Activated CD4-positive, alpha-beta T cell treated with anti-CD3 and anti-CD28 coated beads for 1 hour (primary cell): Measurements from ENCODE around the gene PIH1D2.
"Not testable (repeated sequence)": the region's sequence is repeated elsewhere in the genome, so short reads cannot be mapped to it uniquely, and the experiment has no call there.

ENCODE experiments used
- DNase-seq: peaks from one replicate; pipeline ENCODE4 v3.0.0-alpha.2; 2020

PIH1D2 gene

DNA sequence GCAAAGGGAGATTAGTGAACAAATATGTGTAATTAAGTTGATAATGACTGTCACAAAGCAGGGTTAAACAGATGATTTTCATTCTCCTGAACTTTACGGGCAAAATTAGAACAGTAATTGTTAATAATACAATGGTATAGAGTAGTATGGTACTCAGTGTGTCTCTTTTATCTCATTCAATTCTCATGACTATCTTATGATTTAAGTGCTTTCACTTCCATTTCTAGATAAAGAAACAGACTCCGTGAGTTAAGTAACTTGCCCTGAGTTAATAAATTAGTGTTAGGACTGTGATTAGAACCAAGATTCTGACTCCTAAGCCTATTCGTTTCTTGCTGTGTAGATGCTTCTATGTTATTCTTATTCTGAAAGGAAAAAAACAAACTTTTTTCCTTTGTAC is 22.0 kb downstream of the PIH1D2 start:
- no peak for DNase-seq

DNA sequence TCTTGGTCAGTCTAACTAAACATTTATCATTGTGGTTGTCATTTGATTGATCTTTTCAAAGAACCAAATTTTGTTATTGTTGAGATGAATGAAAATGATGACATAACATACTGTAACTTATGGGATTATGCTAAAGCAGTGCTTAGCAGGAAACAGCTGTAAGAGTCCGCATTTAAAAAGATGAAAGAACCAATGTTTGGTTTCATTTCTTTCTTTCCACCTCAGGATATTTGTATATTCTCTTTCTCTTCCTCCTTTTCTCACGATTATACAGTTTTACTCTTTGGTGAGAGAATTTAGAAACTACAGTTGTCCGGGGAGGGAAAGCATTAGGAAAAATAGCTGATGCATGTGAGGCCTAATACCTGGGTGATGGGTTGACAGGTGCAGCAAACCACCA is 23.1 kb downstream of the PIH1D2 start:
- no peak for DNase-seq

DNA sequence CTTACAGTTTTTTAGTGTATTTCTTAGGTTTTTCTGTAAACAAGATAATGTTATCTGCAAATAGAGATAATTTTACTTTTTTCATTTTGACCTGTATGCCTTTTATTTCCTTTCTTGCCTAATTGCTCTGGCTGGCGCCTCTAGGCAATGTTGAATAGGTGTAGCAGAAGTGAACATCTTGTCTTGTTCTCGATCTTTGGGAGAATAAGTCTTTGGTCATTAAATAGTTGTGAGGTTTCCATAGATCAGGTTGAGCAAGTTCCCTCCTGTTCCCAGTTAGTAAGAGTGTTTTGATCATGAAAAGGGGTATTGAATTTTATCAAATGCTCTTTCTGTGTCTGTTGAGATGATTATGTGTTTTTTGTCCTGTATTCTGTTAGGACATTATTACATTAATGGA is 24.0 kb downstream of the PIH1D2 start:
- no peak for DNase-seq

DNA sequence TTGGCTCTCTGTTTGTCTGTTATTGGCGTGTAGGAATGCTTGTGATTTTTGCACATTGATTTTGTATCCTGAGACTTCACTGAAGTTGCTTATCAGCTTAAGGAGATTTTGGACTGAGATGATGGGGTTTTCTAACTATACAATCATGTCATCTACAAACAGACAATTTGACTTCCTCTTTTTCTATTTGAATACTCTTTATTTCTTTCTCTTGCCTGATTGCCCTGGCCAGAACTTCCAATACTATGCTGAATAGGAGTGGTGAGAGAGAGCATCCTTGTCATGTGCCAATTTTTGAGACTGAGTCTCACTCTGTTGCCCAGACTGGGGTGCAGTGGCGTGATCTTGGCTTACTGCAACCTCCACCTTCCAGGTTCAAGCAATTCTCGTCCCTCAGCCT is 25.6 kb downstream of the PIH1D2 start:
- not testable (repeated sequence) for DNase-seq

DNA sequence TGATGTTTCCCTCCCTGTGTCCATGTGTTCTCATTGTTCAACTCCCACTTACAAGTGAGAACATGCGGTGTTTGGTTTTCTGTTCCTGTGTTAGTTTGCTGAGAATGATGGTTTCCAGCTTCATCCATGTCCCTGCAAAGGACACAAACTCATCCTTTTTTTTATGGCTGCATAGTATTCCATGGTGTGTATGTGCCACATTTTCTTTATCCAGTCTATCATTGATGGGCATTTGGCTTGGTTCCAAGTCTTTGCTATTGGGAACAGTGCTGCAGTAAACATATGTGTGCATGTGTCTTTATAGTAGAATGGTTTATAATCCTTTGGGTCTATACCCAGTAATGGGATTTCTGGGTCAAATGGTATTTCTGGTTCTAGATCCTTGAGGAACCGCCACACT is 27.2 kb downstream of the PIH1D2 start:
- DNase-seq, result not testable (repeated sequence)

DNA sequence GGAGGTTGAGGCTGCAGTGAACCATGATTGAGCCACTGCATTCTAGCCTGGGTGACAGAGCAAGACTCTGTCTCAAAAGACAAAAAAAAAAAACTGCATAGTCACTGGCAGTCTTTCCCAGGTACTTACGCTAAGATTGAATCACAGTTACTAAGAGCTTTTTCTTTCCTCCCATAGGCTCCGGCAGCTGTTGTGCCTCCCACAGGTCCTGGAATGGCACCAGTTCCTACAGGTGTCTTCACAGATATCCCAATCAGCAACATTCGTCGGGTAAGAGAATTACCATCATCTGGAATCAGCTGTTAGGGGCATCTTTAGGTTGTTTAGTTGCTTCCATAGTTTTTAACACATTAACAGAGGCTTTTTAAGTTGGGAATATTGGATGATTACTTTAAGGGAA is 28.9 kb downstream of the PIH1D2 start:
- no peak for DNase-seq

DNA sequence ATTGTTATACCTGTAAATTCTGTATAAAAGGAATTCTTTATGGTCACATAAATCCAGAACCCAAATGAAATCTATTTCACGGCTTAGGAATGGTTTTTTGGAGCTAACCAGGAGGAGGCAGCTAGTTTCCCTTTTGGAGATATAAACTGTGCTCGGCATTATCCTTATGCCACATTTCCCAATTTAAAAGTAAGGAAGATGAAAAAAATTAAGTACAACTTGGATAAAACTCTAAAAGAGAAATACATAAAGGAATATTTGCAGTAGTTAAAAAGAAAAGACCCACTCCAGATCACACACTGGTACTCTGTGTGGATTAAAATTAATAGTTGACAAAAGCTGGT is 30.9 kb downstream of the PIH1D2 start:
- no peak for DNase-seq

DNA sequence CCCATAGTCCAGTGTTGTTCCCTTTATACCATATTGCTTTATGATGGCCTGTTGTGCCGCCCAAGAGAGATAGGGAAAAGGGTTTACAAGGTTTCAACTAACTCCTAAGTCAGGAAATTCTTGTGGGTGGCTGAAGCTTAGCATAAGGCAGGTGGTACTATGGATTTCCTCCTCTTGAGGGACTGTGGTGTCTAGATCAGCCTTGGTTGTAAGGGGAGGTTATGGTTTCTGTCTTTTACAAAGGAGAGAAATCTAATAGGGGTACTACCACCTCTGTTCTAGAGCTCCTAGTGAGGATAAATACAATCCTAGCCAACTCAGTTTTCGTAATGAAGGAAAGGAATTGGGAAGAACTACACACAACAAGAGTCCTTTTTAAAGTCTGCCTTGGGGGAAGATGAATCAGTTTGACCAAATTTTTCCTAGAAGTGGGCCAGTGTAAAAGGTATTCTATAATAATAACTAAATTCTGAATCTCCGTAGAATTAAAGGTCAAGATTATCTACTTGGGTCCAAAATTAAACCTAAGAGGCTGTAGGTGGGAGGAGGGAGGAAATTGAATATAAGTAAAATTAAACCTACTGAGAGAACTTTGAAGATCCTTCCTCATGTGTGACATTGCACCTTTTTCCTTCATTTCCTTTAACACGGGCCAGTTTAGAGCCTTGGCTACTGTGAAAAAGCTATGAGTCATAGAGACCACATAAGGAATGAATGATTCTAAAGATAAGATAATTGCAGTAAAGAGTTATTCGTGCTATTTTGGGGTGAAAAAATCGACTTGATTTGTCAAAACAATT is 31.5 kb downstream of the PIH1D2 start:
- DNase-seq, result no peak

DNA sequence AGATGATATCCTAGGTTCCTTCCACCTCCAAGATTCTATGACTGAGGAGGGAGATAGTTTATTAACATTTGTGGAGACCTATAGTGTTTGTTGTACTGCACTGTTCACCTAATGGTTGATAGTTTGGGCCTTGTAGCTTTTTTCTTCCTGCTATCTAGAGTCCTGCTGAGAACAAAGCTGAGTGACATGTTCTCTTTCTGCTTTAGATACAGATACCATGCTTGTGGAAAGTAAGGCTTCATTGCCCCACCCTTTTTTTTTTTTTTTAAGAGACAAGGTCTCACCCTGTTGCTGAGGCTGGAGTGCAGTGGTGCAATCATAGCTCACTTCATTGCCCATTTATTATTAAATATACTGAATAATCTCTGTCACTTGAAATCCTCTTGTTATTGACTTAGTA is 36.3 kb downstream of the PIH1D2 start:
- DNase-seq, result no peak

DNA sequence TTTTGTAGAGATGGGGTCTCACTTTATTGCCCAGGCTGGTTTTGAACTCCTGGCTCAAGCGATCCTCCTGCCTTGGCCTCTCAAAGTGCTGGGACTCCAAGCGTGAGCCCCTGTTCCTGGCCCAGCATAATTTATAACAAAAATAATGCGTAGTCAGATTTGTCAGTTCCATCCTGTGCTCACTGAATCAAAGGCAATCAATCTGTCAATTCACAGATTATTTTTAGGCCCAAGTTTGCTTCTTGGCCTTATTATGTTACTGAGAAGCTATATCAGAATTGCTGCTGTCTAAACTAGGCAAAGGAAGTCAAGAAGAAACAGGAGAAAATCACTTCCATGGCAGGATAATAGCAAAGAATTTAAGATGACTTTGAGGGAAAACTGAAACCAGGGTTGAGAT is 39.9 kb downstream of the PIH1D2 start:
- DNase-seq, result no peak

DNA sequence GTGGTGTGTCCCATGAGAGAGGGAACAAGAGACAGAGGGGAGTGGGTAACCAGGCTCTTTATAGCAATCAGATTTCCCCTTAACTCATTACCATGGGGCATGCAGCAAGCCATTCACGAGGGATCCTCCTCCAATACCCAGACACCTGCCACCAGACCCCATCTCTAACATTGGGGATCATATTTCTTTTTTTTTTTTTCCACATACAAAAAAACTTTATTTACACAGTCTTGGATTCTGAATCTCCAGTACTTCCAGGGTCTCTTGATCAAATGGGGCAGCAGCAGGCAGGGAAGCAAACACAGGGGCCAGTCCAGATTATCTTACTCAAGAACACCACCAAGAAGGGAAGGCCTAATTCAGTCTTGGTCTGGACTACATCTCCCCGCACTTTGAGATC is 44.4 kb downstream of the PIH1D2 start:
- no peak for DNase-seq

DNA sequence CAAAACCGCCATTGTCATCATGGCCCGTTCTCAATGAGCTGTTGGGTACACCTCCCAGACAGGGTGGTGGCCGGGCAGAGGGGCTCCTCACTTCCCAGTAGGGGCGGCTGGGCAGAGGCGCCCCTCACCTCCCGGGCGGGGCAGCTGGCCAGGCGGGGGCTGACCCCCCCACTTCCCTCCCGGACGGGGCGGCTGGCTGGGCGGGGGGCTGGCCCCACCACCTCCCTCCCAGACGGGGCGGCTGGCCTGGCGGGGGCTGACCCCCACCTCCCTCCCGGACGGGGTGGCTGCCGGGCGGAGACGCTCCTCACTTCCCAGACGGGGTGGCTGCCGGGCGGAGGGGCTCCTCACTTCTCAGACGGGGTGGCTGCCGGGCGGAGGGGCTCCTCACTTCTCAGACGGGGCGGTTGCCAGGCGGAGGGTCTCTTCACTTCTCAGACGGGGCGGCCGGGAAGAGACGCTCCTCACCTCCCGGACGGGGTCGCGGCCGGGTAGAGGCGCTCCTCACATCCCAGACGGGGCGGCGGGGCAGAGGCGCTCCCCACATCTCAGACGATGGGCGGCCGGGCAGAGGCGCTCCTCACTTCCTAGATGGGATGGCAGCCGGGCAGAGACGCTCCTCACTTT is 46.9 kb downstream of the PIH1D2 start:
- DNase-seq, result not testable (repeated sequence)

DNA sequence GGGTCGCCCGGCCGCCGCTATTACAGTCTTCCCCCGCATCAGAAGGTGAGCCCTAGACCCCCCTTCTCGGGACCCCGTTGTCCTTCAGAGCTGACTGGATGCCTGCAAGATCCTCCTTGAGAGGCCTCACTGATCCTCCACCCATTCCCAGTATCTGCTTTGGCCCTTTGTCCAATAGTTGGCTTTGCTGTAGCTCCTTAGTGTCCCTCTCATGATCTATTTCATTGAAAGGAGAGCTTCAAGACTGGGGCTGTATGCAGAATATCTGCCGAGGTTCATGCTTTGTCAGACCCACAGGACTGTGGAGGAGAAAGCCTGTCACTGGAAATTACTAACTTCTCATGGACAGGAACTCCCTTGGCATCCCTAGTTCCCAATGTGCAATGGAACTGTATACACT is 48.1 kb downstream of the PIH1D2 start:
- no peak for DNase-seq

DNA sequence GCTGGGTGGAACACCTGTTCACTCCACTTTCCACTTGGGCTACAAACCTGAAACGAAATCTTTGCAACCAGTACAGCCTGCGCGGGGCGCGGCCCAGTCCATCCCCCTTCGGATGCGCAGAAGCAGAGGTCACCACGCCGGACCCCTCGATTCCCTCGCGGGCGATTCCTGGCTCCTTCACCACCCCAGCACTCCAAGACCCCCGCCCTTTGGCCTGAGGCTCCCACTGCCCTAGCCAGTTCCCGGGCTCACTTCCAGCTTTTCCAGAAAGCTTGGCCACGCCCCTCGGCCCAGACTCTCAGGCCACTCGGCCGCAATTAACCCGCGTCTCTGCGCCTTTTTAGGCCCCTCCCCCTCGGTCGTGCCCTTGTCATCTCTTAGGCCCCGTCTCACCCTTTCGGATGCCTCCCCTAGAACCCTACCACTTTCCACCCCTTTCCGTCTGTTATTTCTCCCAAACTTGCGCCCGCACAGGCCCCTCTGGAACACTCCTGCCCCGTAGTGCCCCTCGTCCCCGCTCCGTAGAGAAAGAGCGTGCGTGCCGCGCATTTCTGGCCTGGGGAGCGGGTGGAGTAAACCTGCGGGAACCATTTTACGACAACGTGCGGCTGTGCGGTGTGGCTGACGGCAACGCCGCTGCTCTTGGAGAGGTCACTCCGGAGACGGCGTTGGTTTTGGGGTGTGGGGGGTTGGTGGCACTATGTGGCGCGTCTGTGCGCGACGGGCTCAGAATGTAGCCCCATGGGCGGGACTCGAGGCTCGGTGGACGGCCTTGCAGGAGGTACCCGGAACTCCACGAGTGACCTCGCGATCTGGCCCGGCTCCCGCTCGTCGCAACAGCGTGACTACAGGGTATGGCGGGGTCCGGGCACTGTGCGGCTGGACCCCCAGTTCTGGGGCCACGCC is 48.8 kb downstream of the PIH1D2 start, which contains the start of gene DLAT:
Gene DLAT, plus strand, starts transcription at position 636 of the 906 bp plus-strand sequence. Its CDS starts 65 bp downstream, at position 701.
- peak; percentile 67 for DNase-seq

DNA sequence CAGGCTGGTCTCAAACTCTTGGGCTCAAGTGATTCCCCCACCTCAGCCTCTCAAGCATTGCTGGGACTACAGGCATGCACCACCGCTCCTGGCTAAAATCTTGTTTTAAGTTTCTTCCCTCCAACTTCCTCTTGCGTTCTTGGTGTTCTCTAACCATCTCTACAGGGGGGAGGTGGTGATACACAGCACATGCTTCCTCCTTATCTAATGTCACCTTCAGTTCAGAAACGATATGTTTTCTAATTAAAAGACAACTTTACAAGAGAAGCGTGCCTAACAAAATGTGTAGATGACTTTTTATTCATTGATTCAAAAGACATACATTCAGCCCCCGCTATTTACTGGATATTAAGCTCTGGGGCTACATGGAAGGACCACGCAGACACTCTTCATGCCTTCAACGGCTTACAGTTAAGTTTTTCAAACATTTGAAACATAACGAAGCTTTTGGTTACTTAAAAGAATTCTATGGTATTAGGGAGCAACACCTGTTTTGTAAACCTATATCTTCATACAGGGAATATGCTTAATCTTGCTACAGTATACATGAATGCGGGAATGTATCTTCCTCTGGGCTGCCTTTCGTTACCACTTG is 49.5 kb downstream of the PIH1D2 start:
- DNase-seq, result no peak

DNA sequence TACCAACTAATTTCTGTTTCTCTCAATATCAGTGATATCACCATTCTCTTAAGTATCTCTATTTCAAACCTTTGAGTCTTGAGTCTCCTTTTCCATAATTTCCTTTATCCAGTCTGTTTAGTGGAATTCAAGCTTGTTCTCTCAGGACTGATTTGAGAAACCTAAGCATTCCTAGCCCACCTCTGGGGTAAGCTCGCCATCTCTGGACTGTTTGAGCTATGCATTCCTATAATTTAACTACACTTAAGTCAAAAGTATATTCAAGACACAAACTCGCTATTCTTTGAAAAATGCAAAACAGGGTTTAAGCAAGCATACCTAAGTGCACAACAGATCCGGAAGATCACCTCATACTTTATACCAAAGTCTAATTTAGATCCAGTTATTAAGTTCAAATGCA is 50.7 kb downstream of the PIH1D2 start:
- DNase-seq, result no peak

DNA sequence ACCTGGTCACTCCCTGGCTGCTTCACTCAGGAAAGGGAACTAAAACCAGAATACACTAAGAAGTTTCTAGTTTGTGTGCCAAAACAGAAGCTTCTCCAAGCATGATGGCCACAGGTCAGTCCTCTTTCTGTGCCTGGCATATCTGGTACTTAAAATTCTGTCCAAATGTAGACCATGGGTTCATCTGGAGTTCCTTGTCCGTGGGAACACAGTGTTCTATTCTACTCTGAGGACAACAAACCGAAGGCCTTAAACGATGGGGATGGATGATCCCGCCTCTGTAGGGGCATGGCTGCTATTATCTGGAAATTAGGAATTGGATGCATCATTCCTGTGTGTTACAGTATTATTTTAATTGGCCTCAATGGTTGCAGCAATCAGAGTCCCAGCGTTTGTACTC is 54.8 kb downstream of the PIH1D2 start:
- no peak for DNase-seq
